Measurements from ENCODE around the gene ASAP2.

Gene ASAP2

DNA sequence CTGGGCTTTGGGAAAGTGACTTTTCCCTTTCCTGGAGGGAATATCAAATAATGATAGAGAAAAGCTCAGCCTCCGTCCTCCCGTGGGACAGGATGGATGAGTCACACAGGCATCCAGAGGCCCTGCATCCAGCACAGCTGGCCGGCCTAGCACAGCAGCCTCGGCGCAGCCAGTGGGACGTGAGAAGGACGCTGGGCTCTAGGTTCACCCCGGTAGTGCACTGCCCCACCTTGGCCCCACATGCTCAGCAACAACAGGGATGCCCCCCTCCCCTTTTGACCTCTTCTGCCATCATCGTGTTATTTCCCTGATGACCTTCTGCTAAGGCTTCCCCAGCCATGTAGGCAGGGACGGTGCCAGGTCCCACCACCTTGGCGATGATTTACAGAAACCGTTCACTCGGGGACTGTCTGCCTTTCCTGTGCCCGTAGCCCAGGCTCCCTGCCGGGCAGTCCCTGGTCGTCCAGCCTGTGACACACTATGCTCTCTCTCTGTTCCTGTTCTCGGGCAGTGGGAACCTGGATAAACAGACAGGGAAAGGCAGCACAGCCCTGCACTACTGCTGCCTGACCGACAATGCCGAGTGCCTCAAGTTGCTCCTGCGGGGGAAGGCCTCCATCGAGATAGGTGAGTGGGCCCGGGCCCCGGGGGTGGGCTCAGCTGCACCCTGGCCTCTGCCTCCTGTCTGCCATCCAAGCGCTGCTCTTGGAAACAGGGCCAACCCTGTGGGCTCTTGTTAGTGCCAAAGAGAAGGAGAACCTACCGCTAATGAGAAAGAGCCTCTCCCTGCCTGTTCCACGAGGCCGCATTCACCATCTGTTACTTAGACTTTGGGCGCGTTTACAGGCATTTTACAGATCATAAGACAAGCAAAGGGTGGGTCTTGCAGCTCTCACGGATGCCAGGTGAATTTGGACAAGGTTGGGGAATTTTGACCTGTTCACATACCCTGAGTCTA, 172.1 kb downstream of the ASAP2 start:
- DNase-seq (ENCODE audit: insufficient read length, low spot score) (no peak), FAIRE-seq (no peak)
- TF ChIP-seq, protein P1, sequence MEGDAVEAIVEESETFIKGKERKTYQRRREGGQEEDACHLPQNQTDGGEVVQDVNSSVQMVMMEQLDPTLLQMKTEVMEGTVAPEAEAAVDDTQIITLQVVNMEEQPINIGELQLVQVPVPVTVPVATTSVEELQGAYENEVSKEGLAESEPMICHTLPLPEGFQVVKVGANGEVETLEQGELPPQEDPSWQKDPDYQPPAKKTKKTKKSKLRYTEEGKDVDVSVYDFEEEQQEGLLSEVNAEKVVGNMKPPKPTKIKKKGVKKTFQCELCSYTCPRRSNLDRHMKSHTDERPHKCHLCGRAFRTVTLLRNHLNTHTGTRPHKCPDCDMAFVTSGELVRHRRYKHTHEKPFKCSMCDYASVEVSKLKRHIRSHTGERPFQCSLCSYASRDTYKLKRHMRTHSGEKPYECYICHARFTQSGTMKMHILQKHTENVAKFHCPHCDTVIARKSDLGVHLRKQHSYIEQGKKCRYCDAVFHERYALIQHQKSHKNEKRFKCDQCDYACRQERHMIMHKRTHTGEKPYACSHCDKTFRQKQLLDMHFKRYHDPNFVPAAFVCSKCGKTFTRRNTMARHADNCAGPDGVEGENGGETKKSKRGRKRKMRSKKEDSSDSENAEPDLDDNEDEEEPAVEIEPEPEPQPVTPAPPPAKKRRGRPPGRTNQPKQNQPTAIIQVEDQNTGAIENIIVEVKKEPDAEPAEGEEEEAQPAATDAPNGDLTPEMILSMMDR (IDR thresholded peaks at IDR 0.05; ENCODE audit: insufficient read depth, missing control alignments) = no peak

DNA sequence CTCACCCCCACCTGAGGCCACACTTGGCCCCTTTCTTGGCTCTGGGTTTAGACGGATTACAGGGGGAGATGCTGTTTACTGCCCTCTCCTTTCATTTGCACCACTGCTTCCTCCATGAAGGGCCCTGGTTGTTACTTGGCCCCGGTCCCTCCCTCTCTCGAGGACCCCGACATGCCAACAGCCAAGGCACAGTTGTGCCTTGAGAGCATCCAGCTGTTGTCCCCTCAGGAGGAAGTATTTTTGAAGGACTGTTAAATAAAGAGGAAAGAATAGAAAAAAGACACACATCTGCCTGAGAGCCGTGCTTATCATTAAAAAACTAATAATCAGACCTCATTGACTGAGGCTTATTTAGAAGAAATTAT, 172.8 kb downstream of the ASAP2 start:
- FAIRE-seq = no peak
- no peak for DNase-seq (ENCODE audit: insufficient read length, low spot score)
- TF ChIP-seq, protein P1 (IDR thresholded peaks at IDR 0.05; ENCODE audit: insufficient read depth, missing control alignments) = no peak

DNA sequence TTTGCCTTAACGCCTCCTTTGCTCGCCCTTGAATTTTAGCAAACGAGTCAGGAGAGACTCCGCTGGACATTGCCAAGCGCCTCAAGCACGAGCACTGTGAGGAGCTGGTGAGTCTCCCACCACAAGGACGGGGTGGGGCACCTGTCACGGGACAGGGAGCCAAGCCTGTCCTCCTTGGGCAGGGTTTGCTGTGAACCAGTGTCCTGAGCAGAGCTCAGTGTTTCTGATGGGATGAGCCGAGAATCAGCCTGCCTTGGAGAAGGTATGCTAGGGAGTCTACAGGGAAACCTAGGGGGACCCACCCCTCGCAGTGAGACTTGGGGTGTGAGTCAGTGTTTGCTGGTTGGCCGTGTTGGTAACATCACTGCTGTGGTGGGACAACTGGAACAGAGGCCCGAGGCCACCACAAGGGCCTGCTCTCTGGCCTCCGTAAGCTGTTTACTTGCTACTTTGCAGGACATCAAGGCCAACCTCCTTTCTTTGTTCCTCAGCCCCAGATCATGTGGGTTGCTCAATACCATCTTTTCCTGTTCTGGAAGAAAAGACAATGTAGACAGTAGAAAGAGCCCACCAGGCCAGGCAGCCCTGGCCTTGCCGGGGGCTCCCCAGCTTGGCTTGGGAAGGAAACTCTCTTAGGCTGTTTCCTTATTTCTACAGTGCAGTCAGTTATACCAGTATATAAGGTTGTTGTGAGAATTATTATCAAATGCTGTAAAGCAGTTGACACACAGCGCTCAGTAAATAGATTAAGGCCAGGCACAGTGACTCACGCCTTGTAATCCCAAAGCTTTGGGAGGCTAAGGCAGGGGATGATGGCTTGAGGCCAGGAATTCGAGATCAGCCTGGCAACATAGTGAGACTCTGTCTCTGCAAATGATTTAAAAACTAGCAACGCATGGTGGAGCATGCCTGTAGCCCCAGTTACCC, 174.4 kb downstream of the ASAP2 start:
- FAIRE-seq (no peak), DNase-seq (ENCODE audit: insufficient read length, low spot score) (no peak)
- TF ChIP-seq, protein P1 (IDR thresholded peaks at IDR 0.05; ENCODE audit: insufficient read depth, missing control alignments) = no peak

DNA sequence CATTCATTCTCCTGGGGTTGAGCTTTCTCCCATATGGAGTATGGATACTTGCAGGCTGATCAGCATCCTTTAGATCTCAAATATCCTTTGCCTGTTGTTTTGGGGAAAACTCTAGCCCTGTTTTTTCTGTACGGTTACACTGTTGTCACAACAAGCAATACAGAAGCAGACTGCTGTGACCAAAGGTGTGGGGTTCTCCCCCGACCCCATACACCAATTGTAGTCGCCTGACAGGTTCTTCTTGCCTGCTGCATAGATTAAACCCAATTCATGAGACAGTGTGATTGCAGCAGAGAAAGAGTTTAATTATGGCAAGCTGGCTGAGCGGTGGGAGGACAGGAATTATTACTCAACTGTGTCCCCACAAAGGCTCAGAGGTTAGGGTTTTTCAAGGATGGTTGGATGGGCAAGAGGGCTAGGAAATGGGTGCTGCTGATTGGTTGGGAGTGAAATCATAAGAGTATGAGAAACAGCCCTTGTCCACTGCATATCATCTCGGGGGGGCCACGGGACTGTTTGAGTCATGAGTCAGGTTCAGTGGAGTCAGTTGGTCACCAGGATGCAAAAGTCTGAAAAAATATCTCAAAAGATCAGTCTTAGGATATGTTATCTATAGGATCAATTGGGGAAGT, 176.1 kb downstream of the ASAP2 start:
- DNase-seq (ENCODE audit: insufficient read length, low spot score) = no peak
- no peak for FAIRE-seq
- TF ChIP-seq, protein P1 (IDR thresholded peaks at IDR 0.05; ENCODE audit: insufficient read depth, missing control alignments) = no peak

DNA sequence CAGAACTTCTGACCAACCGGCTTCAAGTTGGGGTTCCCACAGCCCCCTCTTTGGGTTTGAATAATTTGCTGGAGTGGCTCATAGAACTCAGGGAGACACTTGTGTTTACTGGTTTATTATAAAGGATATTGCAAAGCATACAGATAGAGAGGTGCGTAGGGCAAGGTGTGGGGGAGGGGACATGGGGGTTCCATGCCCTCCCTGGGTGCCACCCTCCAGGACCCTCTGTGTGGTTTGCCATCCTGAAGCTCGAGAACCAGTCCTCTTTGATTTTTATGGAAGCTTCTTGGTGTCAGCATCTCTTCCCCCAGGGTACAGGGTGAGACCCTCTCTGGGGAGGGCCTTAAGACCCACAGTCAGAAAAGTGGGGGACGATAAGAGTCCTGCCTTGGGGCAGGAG, 177.9 kb downstream of the ASAP2 start:
- no peak for DNase-seq (ENCODE audit: insufficient read length, low spot score)
- FAIRE-seq = no peak
- TF ChIP-seq, protein P1 (IDR thresholded peaks at IDR 0.05; ENCODE audit: insufficient read depth, missing control alignments) = no peak

DNA sequence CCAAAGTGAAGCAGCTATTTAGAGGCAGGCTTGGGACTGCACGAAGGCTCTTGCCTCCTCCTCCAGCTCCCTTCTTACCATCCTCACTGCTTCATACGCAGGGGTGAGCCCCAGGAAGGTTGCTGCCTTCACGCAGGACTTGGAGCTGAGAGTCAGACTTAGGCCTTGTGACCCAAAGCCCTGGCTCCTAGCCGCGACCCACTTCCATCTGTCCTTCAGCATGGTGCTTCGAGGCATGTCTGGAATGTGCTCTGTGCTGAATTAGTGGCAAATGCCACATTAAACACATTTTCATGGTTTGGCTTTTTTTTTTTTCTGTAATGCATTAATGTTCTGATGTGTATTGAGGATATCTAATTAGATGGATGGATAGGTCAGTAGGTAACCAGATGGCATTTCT, 179.2 kb downstream of the ASAP2 start:
- TF ChIP-seq, protein P1 (IDR thresholded peaks at IDR 0.05; ENCODE audit: insufficient read depth, missing control alignments) = no peak
- no peak for FAIRE-seq
- no peak for DNase-seq (ENCODE audit: insufficient read length, low spot score)
